ENCODE data around the gene C5orf34.
"Not testable (repeated sequence)": the region's sequence is repeated elsewhere in the genome, so short reads cannot be mapped to it uniquely, and the experiment has no call there.

- not testable (repeated sequence) for TF ChIP-seq CTCF (IDR thresholded peaks at IDR 0.05; ENCODE audit: low read depth, low read length, poor library complexity, severe bottlenecking); EZH2phosphoT487 (IDR thresholded peaks at IDR 0.05; ENCODE audit: borderline replicate concordance, low read length)
Observed at GRCh38 chr5:43441575-43441974, 73.4 kb downstream of the C5orf34 start.
